Measurements from ENCODE around the gene C20orf141. TPM values are rescaled to one million over a fixed set of nuclear protein-coding genes. Genes with fewer than 3 reads are reported as not detected.

The C20orf141 gene
- total RNA-seq, 1 experiment from 2014 or later = not detected

DNA sequence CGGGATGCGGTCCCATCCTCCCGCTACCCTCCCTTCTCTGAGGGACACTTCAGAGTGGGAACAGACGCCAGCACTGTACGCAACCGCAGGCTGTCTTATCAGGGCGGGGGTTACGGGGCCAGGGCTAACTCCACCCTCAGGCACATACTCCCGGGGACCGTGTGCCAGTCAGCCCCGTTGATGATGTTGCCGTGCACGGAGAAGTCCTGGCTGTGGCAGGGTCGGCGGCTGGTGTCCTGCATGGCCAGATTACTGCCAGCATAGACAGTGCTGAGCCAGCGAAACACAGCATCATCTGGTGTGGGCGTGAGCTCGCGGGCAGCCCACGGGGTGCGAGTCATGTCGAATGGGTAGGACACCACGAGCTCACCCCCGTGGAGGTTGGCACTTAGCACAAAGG, 19.3 kb upstream of the C20orf141 start:
- no TSS peak for BruUV-seq (replicated peaks)
- Histone ChIP-seq H3K9me3 (ENCODE audit: low read depth, low read length, poor library complexity, severe bottlenecking) (no peaks in the 10 kb centered on the region), H3K4me3 (ENCODE audit: low read depth, low read length, poor library complexity, severe bottlenecking) (no peak overlapping the region), H3K27me3 (replicated peaks; ENCODE audit: insufficient read depth, low read depth, low read length, poor library complexity) (peaks cover 42% of the 10 kb centered on the region), H3K27ac (ENCODE audit: low read depth, low read length, poor library complexity, severe bottlenecking) (no peak overlapping the region), H3K4me1 (ENCODE audit: insufficient read depth, low read length, poor library complexity, severe bottlenecking) (peaks cover 5% of the 10 kb centered on the region), H3K36me3 (ENCODE audit: insufficient read depth, low read length, poor library complexity, severe bottlenecking) (no peaks in the 10 kb centered on the region)
- TF ChIP-seq EZH2 (IDR thresholded peaks at IDR 0.05; ENCODE audit: borderline replicate concordance, low read depth, low read length, poor library complexity, severe bottlenecking) = no peak
- TF ChIP-seq, protein P1, sequence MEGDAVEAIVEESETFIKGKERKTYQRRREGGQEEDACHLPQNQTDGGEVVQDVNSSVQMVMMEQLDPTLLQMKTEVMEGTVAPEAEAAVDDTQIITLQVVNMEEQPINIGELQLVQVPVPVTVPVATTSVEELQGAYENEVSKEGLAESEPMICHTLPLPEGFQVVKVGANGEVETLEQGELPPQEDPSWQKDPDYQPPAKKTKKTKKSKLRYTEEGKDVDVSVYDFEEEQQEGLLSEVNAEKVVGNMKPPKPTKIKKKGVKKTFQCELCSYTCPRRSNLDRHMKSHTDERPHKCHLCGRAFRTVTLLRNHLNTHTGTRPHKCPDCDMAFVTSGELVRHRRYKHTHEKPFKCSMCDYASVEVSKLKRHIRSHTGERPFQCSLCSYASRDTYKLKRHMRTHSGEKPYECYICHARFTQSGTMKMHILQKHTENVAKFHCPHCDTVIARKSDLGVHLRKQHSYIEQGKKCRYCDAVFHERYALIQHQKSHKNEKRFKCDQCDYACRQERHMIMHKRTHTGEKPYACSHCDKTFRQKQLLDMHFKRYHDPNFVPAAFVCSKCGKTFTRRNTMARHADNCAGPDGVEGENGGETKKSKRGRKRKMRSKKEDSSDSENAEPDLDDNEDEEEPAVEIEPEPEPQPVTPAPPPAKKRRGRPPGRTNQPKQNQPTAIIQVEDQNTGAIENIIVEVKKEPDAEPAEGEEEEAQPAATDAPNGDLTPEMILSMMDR (conservative IDR thresholded peaks at IDR 0.05; ENCODE audit: low read depth, low read length) = no peak
- ChIA-PET POLR2A (ENCODE audit: low non-redundant PET) (no interaction called here), CTCF (no interaction called here)
- intact Hi-C loops (cut with micrococcal nuclease; ENCODE audit: unreplicated experiment) = no loop called here
- no peak for DNase-seq (ENCODE audit: low spot score)

DNA sequence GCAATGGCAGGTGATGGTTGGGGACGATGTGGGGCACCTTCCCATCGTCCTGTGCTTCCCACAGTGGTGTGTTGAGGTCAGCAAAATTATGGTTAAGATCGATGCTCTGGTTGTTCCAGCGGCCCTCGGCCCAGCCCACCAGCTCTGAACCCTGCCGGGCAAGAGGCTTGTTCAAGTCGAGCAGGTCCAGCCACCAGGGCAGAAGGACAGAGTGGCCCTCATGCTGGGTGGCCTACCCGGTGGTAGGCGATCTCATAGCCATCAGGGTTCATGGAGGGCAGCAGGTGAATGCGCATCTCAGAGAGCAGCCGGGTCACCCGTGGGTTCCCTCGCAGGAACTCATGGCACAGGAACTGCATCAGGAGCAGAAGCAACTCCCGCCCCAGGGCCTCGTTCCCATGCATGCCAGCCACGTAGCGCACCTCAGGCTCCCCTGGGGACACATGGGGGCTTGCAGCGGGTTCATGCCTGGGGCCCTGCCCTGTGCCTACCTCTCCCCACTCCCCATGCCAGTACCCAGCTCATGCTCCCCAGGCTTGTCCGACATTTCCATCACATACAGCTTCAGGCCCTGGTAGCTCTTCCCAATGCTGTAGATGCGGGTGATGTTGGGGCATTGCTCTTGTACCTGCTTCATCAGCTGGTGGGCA, 18.7 kb upstream of the C20orf141 start:
- DNase-seq (ENCODE audit: low spot score) = no peak
- POLR2A ChIA-PET (ENCODE audit: low non-redundant PET) = no interaction called here
- no TSS peak for BruUV-seq (replicated peaks)
- no peak for TF ChIP-seq EZH2 (IDR thresholded peaks at IDR 0.05; ENCODE audit: borderline replicate concordance, low read depth, low read length, poor library complexity, severe bottlenecking)
- TF ChIP-seq, protein P1 (conservative IDR thresholded peaks at IDR 0.05; ENCODE audit: low read depth, low read length) = no peak
- Histone ChIP-seq H3K36me3 (ENCODE audit: insufficient read depth, low read length, poor library complexity, severe bottlenecking) (no peaks in the 10 kb centered on the region), H3K4me3 (ENCODE audit: low read depth, low read length, poor library complexity, severe bottlenecking) (no peak overlapping the region), H3K27me3 (replicated peaks; ENCODE audit: insufficient read depth, low read depth, low read length, poor library complexity) (peaks cover 48% of the 10 kb centered on the region), H3K27ac (ENCODE audit: low read depth, low read length, poor library complexity, severe bottlenecking) (no peak overlapping the region), H3K9me3 (ENCODE audit: low read depth, low read length, poor library complexity, severe bottlenecking) (no peaks in the 10 kb centered on the region), H3K4me1 (ENCODE audit: insufficient read depth, low read length, poor library complexity, severe bottlenecking) (peaks cover 5% of the 10 kb centered on the region)
- CTCF ChIA-PET = no interaction called here
- intact Hi-C loops (cut with micrococcal nuclease; ENCODE audit: unreplicated experiment) = no loop called here

DNA sequence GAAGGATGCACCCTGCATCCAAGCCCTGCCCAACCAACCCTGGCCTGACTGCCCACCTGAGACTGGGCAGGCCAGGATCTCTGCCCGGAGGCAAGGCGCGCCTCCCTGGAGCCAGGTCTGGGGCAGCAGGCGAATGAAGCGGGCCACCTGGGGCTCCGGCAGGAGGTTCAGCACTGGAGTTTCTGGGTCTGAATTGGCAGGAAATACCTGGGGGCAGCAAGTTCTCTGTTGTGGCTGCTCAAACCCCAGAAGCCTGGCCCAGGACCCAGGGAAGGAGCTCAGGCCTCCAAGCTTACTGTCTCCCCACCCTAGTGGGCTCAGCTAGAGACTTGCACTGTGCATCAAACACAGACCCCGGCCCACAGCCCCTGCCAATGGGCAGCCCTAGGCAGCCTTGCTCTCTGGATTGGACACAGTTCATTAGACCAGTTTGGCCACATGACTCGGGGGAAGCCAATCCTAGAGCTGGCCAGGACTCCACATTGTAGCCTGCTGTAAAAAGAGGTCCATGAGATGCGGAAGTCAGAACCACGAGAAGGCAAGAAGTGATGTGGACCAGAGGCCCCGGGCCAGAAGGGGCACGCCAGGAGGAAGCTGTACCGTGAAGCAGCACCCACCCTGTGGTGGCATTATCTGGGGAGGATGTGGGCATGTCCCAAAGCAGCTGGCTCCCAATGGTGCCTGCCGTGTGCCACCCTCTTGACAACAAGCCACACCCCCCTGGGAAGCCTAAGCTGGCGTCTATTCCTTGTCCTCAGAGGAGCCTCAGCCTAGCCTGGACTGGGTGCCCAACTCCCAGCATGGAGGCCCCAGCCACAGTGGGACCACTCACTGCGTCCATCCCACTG, 17.4 kb upstream of the C20orf141 start:
- ChIA-PET POLR2A (ENCODE audit: low non-redundant PET) (no interaction called here), CTCF (no interaction called here)
- DNase-seq (ENCODE audit: low spot score) = no peak
- BruUV-seq (replicated peaks) = no TSS peak
- intact Hi-C loops (cut with micrococcal nuclease; ENCODE audit: unreplicated experiment) = no loop called here
- Histone ChIP-seq H3K27ac (ENCODE audit: low read depth, low read length, poor library complexity, severe bottlenecking) (no peak overlapping the region), H3K4me3 (ENCODE audit: low read depth, low read length, poor library complexity, severe bottlenecking) (no peak overlapping the region), H3K4me1 (ENCODE audit: insufficient read depth, low read length, poor library complexity, severe bottlenecking) (peaks cover 5% of the 10 kb centered on the region), H3K27me3 (replicated peaks; ENCODE audit: insufficient read depth, low read depth, low read length, poor library complexity) (peaks cover 48% of the 10 kb centered on the region), H3K36me3 (ENCODE audit: insufficient read depth, low read length, poor library complexity, severe bottlenecking) (no peaks in the 10 kb centered on the region), H3K9me3 (ENCODE audit: low read depth, low read length, poor library complexity, severe bottlenecking) (no peaks in the 10 kb centered on the region)
- TF ChIP-seq EZH2 (IDR thresholded peaks at IDR 0.05; ENCODE audit: borderline replicate concordance, low read depth, low read length, poor library complexity, severe bottlenecking) = no peak
- TF ChIP-seq, protein P1 (conservative IDR thresholded peaks at IDR 0.05; ENCODE audit: low read depth, low read length) = no peak

All from A673 (cell line).